Upper lobe of left lung (tissue), 6 donors: ENCODE results near the gene KDF1. TPM values are rescaled to one million over a fixed set of nuclear protein-coding genes. Genes with fewer than 3 reads are reported as not detected.
A peak's percentile ranks its signal among the peaks of the same experiment; 100 is the strongest.

ENCODE experiments used
- ATAC-seq, 2 donors: fragments of 200-7000 bp; cut with Tn5 transposase; one replicate each; pipeline ENCODE4 v1.9.1; 2022; ENCODE audit warnings: mild to moderate bottlenecking in 2 of 2, moderate library complexity in 2 of 2; ENCODE audit not compliant: low FRiP score in 2 of 2
- DNase-seq, 2 donors: peaks; one replicate each; pipeline ENCODE4 v3.0.0-alpha.2; 2019 to 2020
- H3K27ac ChIP-seq, 4 donors: fragments of 200-600 bp; sonication (generic); one replicate each; pipeline ENCODE4 v1.5.1; 2016 to 2019
- H3K27me3 ChIP-seq, 4 donors: fragments of 200-600 bp; sonication (generic); one replicate each; pipeline ENCODE4 v1.5.1; 2017 to 2019
- H3K36me3 ChIP-seq, 4 donors: fragments of 200-600 bp; sonication (generic); one replicate each; pipeline ENCODE4 v1.5.1; 2016 to 2019
- H3K4me1 ChIP-seq, 4 donors: fragments of 200-600 bp; sonication (generic); one replicate each; pipeline ENCODE4 v1.5.1; 2018 to 2019
- H3K4me3 ChIP-seq, 4 donors: fragments of 200-600 bp; sonication (generic); one replicate each; pipeline ENCODE4 v1.5.1; 2017 to 2019; ENCODE audit warnings: mild to moderate bottlenecking in 2 of 4, moderate library complexity in 1 of 4
- H3K9me3 ChIP-seq, 4 donors: fragments of 200-600 bp; sonication (generic); one replicate each; pipeline ENCODE4 v1.5.1; 2018 to 2019
- CTCF ChIP-seq, 6 experiments: fragments of 450-650 bp in 4 of 6; fragments of 200-600 bp in 2 of 6; sonication (generic) in 2 of 6; IDR thresholded peaks; one replicate each; pipeline ENCODE4 v1.5.1; 2016 to 2019; ENCODE audit warnings: antibody characterized with exemption in 6 of 6
- EP300 ChIP-seq, 4 donors: sonication (generic); formaldehyde crosslinking; IDR thresholded peaks; one replicate each; pipeline ENCODE4 v1.5.1; 2017; ENCODE audit warnings: antibody characterized with exemption in 4 of 4, control low read depth in 2 of 4
- POLR2A ChIP-seq, 4 donors: fragments of 450-650 bp; IDR thresholded peaks; one replicate each; pipeline ENCODE4 v1.5.1; 2016 to 2017; ENCODE audit warnings: antibody characterized with exemption in 4 of 4, mild to moderate bottlenecking in 2 of 4
- POLR2AphosphoS5 ChIP-seq, 2 donors: sonication (generic); formaldehyde crosslinking; IDR thresholded peaks; one replicate each; pipeline ENCODE4 v1.5.1; 2017; ENCODE audit warnings: antibody characterized with exemption in 2 of 2
- WGBS, 2 donors: methylation state at CpG; one replicate each; pipeline ENCODE4 v1.1.5; 2017 to 2018; 5-methylcytosine and 5-hydroxymethylcytosine counted together
- total RNA-seq, 6 donors: library from RNA; depleted of rRNA in 4 of 6; stranded (reverse); fragments of >200 nt in 4 of 6; gene quantifications; one replicate each; pipeline versions ENCODE4 v1.1.0 to v1.2.1, GENCODE V29; 2016 to 2021
- donor health status: DM: no; HTN: no; CAD: no; lungs with moderate emphysema.
- donor health status: DM: no; HTN: yes; CAD: no; lungs with severe emphysema.

Gene KDF1
- total RNA-seq, 6 donors from 2014 or later = 7.7 to 23.3 (median 11.8) TPM

GRCh38 chr1:27001570-27002360, 41.5 kb upstream of the KDF1 start:
- no peaks in the 10 kb centered on the region for H3K27me3 ChIP-seq
- peak overlapping the region; percentile 47 to 78 (median 62) for H3K27ac ChIP-seq
- 44 to 45% methylated on average over 13 of the region's 13 CpGs for WGBS, 2 donors
- H3K36me3 ChIP-seq = peaks cover 0 to 15% (median 4%) of the 10 kb centered on the region in 4 donors
- DNase-seq (peak in 1 of 2 donors; percentile 77), ATAC-seq (peak; percentile 53 to 78)
- H3K4me1 ChIP-seq = peaks cover 40 to 79% (median 65%) of the 10 kb centered on the region in 4 donors
- no peaks in the 10 kb centered on the region for H3K9me3 ChIP-seq
- H3K4me3 ChIP-seq = no peak overlapping the region
- no peak for TF ChIP-seq CTCF (IDR thresholded peaks at IDR 0.05)
- TF ChIP-seq POLR2AphosphoS5 (IDR thresholded peaks at IDR 0.05) = no peak
- TF ChIP-seq EP300 (IDR thresholded peaks at IDR 0.05) = no peak
- peak in 1 of 4 donors; percentile 23 for TF ChIP-seq POLR2A (IDR thresholded peaks at IDR 0.05)

GRCh38 chr1:27000817-27001460, 40.7 kb upstream of the KDF1 start:
- 82 to 88% methylated on average over 8 of the region's 8 CpGs for WGBS, 2 donors
- no peaks in the 10 kb centered on the region for H3K27me3 ChIP-seq
- peaks cover 38 to 71% (median 59%) of the 10 kb centered on the region in 4 donors for H3K4me1 ChIP-seq
- no peak overlapping the region for H3K4me3 ChIP-seq
- no peak for DNase-seq
- H3K9me3 ChIP-seq = no peaks in the 10 kb centered on the region
- no peak for ATAC-seq
- H3K27ac ChIP-seq = peak overlapping the region; percentile 47 to 78 (median 62)
- H3K36me3 ChIP-seq = peaks cover 0 to 7% (median 2%) of the 10 kb centered on the region in 4 donors
- TF ChIP-seq POLR2AphosphoS5 (IDR thresholded peaks at IDR 0.05) = no peak
- TF ChIP-seq EP300 (IDR thresholded peaks at IDR 0.05) = no peak
- no peak for TF ChIP-seq POLR2A (IDR thresholded peaks at IDR 0.05)
- no peak for TF ChIP-seq CTCF (IDR thresholded peaks at IDR 0.05)

- 76% methylated on average over 9 of the region's 9 CpGs for WGBS, 2 donors
- peak overlapping the region; percentile 54 to 79 (median 70) for H3K27ac ChIP-seq
- ATAC-seq (no peak), DNase-seq (no peak)
- H3K9me3 ChIP-seq = no peaks in the 10 kb centered on the region
- H3K4me1 ChIP-seq = peaks cover 37 to 64% (median 54%) of the 10 kb centered on the region in 4 donors
- H3K27me3 ChIP-seq = no peaks in the 10 kb centered on the region
- H3K4me3 ChIP-seq = no peak overlapping the region
- peaks cover 0 to 2% (median 0%) of the 10 kb centered on the region in 4 donors for H3K36me3 ChIP-seq
- TF ChIP-seq POLR2A (IDR thresholded peaks at IDR 0.05) = no peak
- no peak for TF ChIP-seq CTCF (IDR thresholded peaks at IDR 0.05)
- no peak for TF ChIP-seq EP300 (IDR thresholded peaks at IDR 0.05)
- no peak for TF ChIP-seq POLR2AphosphoS5 (IDR thresholded peaks at IDR 0.05)
Observed at GRCh38 chr1:27000090-27000816, 40.0 kb upstream of the KDF1 start.

- 49 to 61% methylated on average over 7 of the region's 7 CpGs for WGBS, 2 donors
- peak; percentile 31 to 69 for ATAC-seq
- DNase-seq = peak in 1 of 2 donors; percentile 75
- peaks cover 37 to 63% (median 52%) of the 10 kb centered on the region in 4 donors for H3K4me1 ChIP-seq
- H3K27me3 ChIP-seq = peaks cover 0 to 3% (median 1%) of the 10 kb centered on the region in 4 donors
- H3K4me3 ChIP-seq = no peak overlapping the region
- peak overlapping the region; percentile 54 to 79 (median 78) for H3K27ac ChIP-seq
- no peaks in the 10 kb centered on the region for H3K36me3 ChIP-seq
- no peaks in the 10 kb centered on the region for H3K9me3 ChIP-seq
- TF ChIP-seq POLR2A (IDR thresholded peaks at IDR 0.05) (no peak), POLR2AphosphoS5 (IDR thresholded peaks at IDR 0.05) (peak in 1 of 2 donors; percentile 49), EP300 (IDR thresholded peaks at IDR 0.05) (peak in 2 of 4 donors; percentile 70 to 90)
Observed at GRCh38 chr1:26999440-26999987, 39.2 kb upstream of the KDF1 start.
